ENCODE data around the gene MEIS1.
A peak's percentile ranks its signal among the peaks of the same experiment; 100 is the strongest.
"Not testable (repeated sequence)": the region's sequence is repeated elsewhere in the genome, so short reads cannot be mapped to it uniquely, and the experiment has no call there.

MEIS1 gene

GRCh38 chr2:66434679-66435548 lies at the start of gene MEIS1:
TSS of gene MEIS1 (plus strand) at chr2:66435125. CDS start at chr2:66435857, 732 bp downstream.
- DNase-seq (ENCODE audit: low spot score), result peak; percentile 83

- no peak for DNase-seq (ENCODE audit: low spot score)
These were observed 47.7 kb upstream of the MEIS1 start for GRCh38 chr2:66387016-66387753.

- no peak for DNase-seq (ENCODE audit: low spot score)
These were observed 45.2 kb upstream of the MEIS1 start for GRCh38 chr2:66389651-66390131.

GRCh38 chr2:66390152-66390551 lies 44.8 kb upstream of the MEIS1 start:
- no peak for DNase-seq (ENCODE audit: low spot score)

GRCh38 chr2:66390811-66391210 lies 44.1 kb upstream of the MEIS1 start:
- DNase-seq (ENCODE audit: low spot score), result no peak

GRCh38 chr2:66391240-66391639 lies 43.7 kb upstream of the MEIS1 start:
- DNase-seq (ENCODE audit: low spot score), result not testable (repeated sequence)

- DNase-seq (ENCODE audit: low spot score), result no peak
These were observed 29.5 kb upstream of the MEIS1 start for GRCh38 chr2:66405473-66405872.

GRCh38 chr2:66408905-66409304 lies 26.0 kb upstream of the MEIS1 start:
- no peak for DNase-seq (ENCODE audit: low spot score)

- no peak for DNase-seq (ENCODE audit: low spot score)
These were observed 22.1 kb upstream of the MEIS1 start for GRCh38 chr2:66412874-66413273.

GRCh38 chr2:66414896-66415295 lies 20.0 kb upstream of the MEIS1 start:
- no peak for DNase-seq (ENCODE audit: low spot score)

GRCh38 chr2:66418381-66418780 lies 16.5 kb upstream of the MEIS1 start:
- no peak for DNase-seq (ENCODE audit: low spot score)

- no peak for DNase-seq (ENCODE audit: low spot score)
These were observed 13.3 kb upstream of the MEIS1 start for GRCh38 chr2:66421612-66422011.

- no peak for DNase-seq (ENCODE audit: low spot score)
These were observed 11.4 kb upstream of the MEIS1 start for GRCh38 chr2:66423391-66424124.

- no peak for DNase-seq (ENCODE audit: low spot score)
These were observed 8.4 kb upstream of the MEIS1 start for GRCh38 chr2:66426244-66427111.

GRCh38 chr2:66427300-66427699 lies 7.6 kb upstream of the MEIS1 start:
- DNase-seq (ENCODE audit: low spot score), result no peak

- no peak for DNase-seq (ENCODE audit: low spot score)
These were observed 5.8 kb upstream of the MEIS1 start for GRCh38 chr2:66428986-66429612.

- DNase-seq (ENCODE audit: low spot score), result no peak
These were observed 5.0 kb upstream of the MEIS1 start for GRCh38 chr2:66429693-66430504.

GRCh38 chr2:66430505-66431273 lies 4.2 kb upstream of the MEIS1 start:
- DNase-seq (ENCODE audit: low spot score), result no peak

- DNase-seq (ENCODE audit: low spot score), result no peak
These were observed 3.7 kb upstream of the MEIS1 start for GRCh38 chr2:66431274-66431642.
